H1 (cell line): ENCODE data around the gene KLHDC8A. TPM values are rescaled to one million over a fixed set of nuclear protein-coding genes. Genes with fewer than 3 reads are reported as not detected.

Source experiments
- CTCF ChIA-PET: fragments of 300-600 bp; sonication (Branson Sonifier 250); formaldehyde crosslinking; loops from one replicate; lab custom pipeline; 2021; ENCODE audit not compliant: partially characterized antibody; lab: Charles Lee
- POLR2A ChIA-PET: fragments of 300-600 bp; sonication (Branson Sonifier 250); formaldehyde crosslinking; loops from one replicate; lab custom pipeline; 2021; ENCODE audit warnings: inconsistent platforms; ENCODE audit not compliant: partially characterized antibody; lab: Charles Lee
- DNase-seq, 2 experiments: peaks; one replicate each; pipeline versions ENCODE4 v3.0.0 to v3.0.0-alpha.2; 2010 to 2022; ENCODE audit warnings: low spot score in 2 of 2, low read depth in 1 of 2, mixed read lengths in 1 of 2
- FAIRE-seq: peaks from 2 replicates; lab custom pipeline; 2011; peaks lifted over from hg19 to GRCh38; lab: Jason Lieb, UNC
- H2AFZ ChIP-seq: 2 replicates; pipeline ENCODE4 v1.8.1; 2012; ENCODE audit warnings: low read length, inconsistent platforms
- H2AK5ac ChIP-seq: 2 replicates; pipeline ENCODE4 v1.6.1; 2013; ENCODE audit warnings: low read depth, low read length
- H2BK120ac ChIP-seq: replicated peaks from 2 replicates; pipeline ENCODE3; 2013; ENCODE audit warnings: low read depth, low read length, inconsistent platforms
- H2BK12ac ChIP-seq: 2 replicates; pipeline ENCODE4 v1.6.1; 2013; ENCODE audit warnings: low read depth, low read length
- H2BK15ac ChIP-seq: 2 replicates; pipeline ENCODE4 v1.6.1; 2013; ENCODE audit warnings: low read length
- H2BK20ac ChIP-seq: 2 replicates; pipeline ENCODE4 v1.6.1; 2013; ENCODE audit warnings: low read length
- H2BK5ac ChIP-seq: 2 replicates; pipeline ENCODE4 v1.6.1; 2013; ENCODE audit warnings: low read depth, low read length
- H3K14ac ChIP-seq: 2 replicates; pipeline ENCODE4 v1.6.1; 2013; ENCODE audit warnings: inconsistent platforms; ENCODE audit not compliant: insufficient read length
- H3K18ac ChIP-seq: 2 replicates; pipeline ENCODE4 v1.6.1; 2013; ENCODE audit warnings: low read length; ENCODE audit errors: extremely low read depth
- H3K23ac ChIP-seq: 2 replicates; pipeline ENCODE4 v1.6.1; 2013; ENCODE audit warnings: inconsistent platforms; ENCODE audit not compliant: insufficient read length
- H3K23me2 ChIP-seq: 2 replicates; pipeline ENCODE4 v1.6.1; 2013; ENCODE audit warnings: low read depth, low read length
- H3K27ac ChIP-seq: 2 replicates; pipeline ENCODE4 v1.6.1; 2011; ENCODE audit warnings: low read depth, low read length, inconsistent platforms
- H3K27me3 ChIP-seq, 4 experiments: replicated peaks in 1 of 4; 1 replicate in 1 of 4; 2 replicates in 3 of 4; pipeline versions ENCODE4 v1.6.1 to v1.8.1; 2011 to 2013; ENCODE audit warnings: low read length in 3 of 4, mild to moderate bottlenecking in 3 of 4, inconsistent platforms in 2 of 4, mixed read lengths in 2 of 4, moderate library complexity in 1 of 4; ENCODE audit not compliant: control insufficient read depth in 3 of 4, insufficient read depth in 3 of 4; ENCODE audit errors: extremely low read depth in 1 of 4
- H3K36me3 ChIP-seq, 4 experiments: 2 replicates each; pipeline versions ENCODE4 v1.6.1 to v1.8.1; 2011 to 2013; ENCODE audit warnings: mild to moderate bottlenecking in 4 of 4, low read length in 3 of 4, moderate library complexity in 2 of 4, control low read depth in 1 of 4, inconsistent platforms in 1 of 4; ENCODE audit not compliant: insufficient read depth in 4 of 4, control insufficient read depth in 2 of 4
- H3K4ac ChIP-seq: replicated peaks from 2 replicates; pipeline ENCODE3; 2013; ENCODE audit warnings: low read length, low read depth, mixed read lengths, inconsistent platforms; ENCODE audit not compliant: insufficient read length
- H3K4me1 ChIP-seq, 4 experiments: replicated peaks in 1 of 4; 1 replicate in 1 of 4; 2 replicates in 3 of 4; pipeline versions ENCODE4 v1.6.1 to v1.8.1; 2011 to 2013; ENCODE audit warnings: low read length in 3 of 4, inconsistent platforms in 2 of 4, mixed read lengths in 1 of 4; ENCODE audit not compliant: insufficient read depth in 4 of 4, control insufficient read depth in 3 of 4
- H3K4me2 ChIP-seq, 2 experiments: 2 replicates each; pipeline versions ENCODE4 v1.6.1 to v1.8.1; 2011 to 2013; ENCODE audit warnings: low read depth in 2 of 2, low read length in 2 of 2, control low read depth in 1 of 2, inconsistent platforms in 1 of 2, mild to moderate bottlenecking in 1 of 2; ENCODE audit not compliant: insufficient read depth in 1 of 2
- H3K4me3 ChIP-seq, 4 experiments: fragments of 200-600, 300-600 bp in 1 of 4; sonication (generic), shearing (Covaris generic), sonication (Bioruptor Twin) in 1 of 4; 2 replicates each; pipeline versions ENCODE4 v1.5.1 to v1.8.1; 2011 to 2016; ENCODE audit warnings: low read length in 4 of 4, low read depth in 3 of 4, control low read depth in 2 of 4, inconsistent platforms in 2 of 4, mild to moderate bottlenecking in 2 of 4, mixed read lengths in 1 of 4, moderate library complexity in 1 of 4; ENCODE audit not compliant: insufficient read depth in 2 of 4; ENCODE audit errors: extremely low read depth in 1 of 4
- H3K56ac ChIP-seq: replicated peaks from 2 replicates; pipeline ENCODE3; 2013; ENCODE audit warnings: low read depth, mild to moderate bottlenecking, mixed read lengths, low read length, inconsistent platforms; ENCODE audit not compliant: insufficient read length
- H3K79me1 ChIP-seq: 2 replicates; pipeline ENCODE4 v1.6.1; 2013; ENCODE audit warnings: low read depth, low read length, control low read depth
- H3K79me2 ChIP-seq, 2 experiments: 2 replicates each; pipeline versions ENCODE4 v1.6.1 to v1.8.1; 2012 to 2013; ENCODE audit warnings: low read length in 2 of 2, mild to moderate bottlenecking in 2 of 2, inconsistent platforms in 1 of 2; ENCODE audit not compliant: insufficient read depth in 2 of 2, control insufficient read depth in 1 of 2
- H3K9ac ChIP-seq, 4 experiments: replicated peaks in 1 of 4; 1 replicate in 1 of 4; 2 replicates in 3 of 4; pipeline versions ENCODE4 v1.6.1 to v1.8.1; 2011 to 2013; ENCODE audit warnings: low read depth in 3 of 4, low read length in 3 of 4, control low read depth in 2 of 4, mild to moderate bottlenecking in 2 of 4, moderate library complexity in 2 of 4, inconsistent platforms in 1 of 4; ENCODE audit errors: extremely low read depth in 1 of 4
- H3K9me3 ChIP-seq, 2 experiments: 2 replicates each; pipeline versions ENCODE4 v1.6.1 to v1.8.1; 2012 to 2013; ENCODE audit warnings: mild to moderate bottlenecking in 2 of 2, moderate library complexity in 2 of 2, control low read depth in 1 of 2, inconsistent platforms in 1 of 2, low read depth in 1 of 2, low read length in 1 of 2, mixed read lengths in 1 of 2; ENCODE audit not compliant: insufficient read depth in 2 of 2
- H4K20me1 ChIP-seq, 2 experiments: replicated peaks in 1 of 2; 2 replicates each; pipeline versions ENCODE3 to v1.8.1; 2011 to 2013; ENCODE audit warnings: inconsistent platforms in 2 of 2, low read length in 2 of 2, mild to moderate bottlenecking in 1 of 2; ENCODE audit not compliant: insufficient read depth in 2 of 2, control insufficient read depth in 1 of 2
- H4K5ac ChIP-seq: 2 replicates; pipeline ENCODE4 v1.6.1; 2013; ENCODE audit warnings: low read length, low read depth, mixed read lengths, inconsistent platforms; ENCODE audit not compliant: insufficient read length
- H4K8ac ChIP-seq: 2 replicates; pipeline ENCODE4 v1.8.0; 2013; ENCODE audit warnings: mild to moderate bottlenecking, moderate library complexity, low read length, inconsistent platforms; ENCODE audit not compliant: insufficient read depth; ENCODE audit errors: extremely low read depth
- H4K91ac ChIP-seq: replicated peaks from 2 replicates; pipeline ENCODE3; 2013; ENCODE audit warnings: low read length, mixed read lengths, inconsistent platforms; ENCODE audit not compliant: insufficient read length
- FOSL1 ChIP-seq: IDR thresholded peaks from 2 replicates; pipeline ENCODE4 v1.6.1; 2011; ENCODE audit warnings: mild to moderate bottlenecking, low read depth, low read length, moderate library complexity; ENCODE audit not compliant: insufficient read depth
- WGBS, 2 experiments: shearing (Covaris generic) in 1 of 2; methylation state at CpG; one replicate each; pipeline versions ENCODE4 v1.1.6 to v1.1.7; 2013 to 2015; ENCODE audit warnings: low lambda C conversion rate in 2 of 2, mixed read lengths in 2 of 2, inconsistent platforms in 1 of 2, low coverage in 1 of 2, missing lambda C conversion rate in 1 of 2; ENCODE audit not compliant: insufficient replicate concordance in 2 of 2, insufficient coverage in 1 of 2, insufficient read length in 1 of 2; ENCODE audit errors: extremely low coverage in 1 of 2, missing lambda C conversion rate in 1 of 2; 5-methylcytosine and 5-hydroxymethylcytosine counted together
- polyA plus RNA-seq, 7 experiments: library from polyadenylated mRNA; depleted of rRNA in 3 of 7; stranded (reverse) in 5 of 7; unstranded in 2 of 7; fragments of >200 nt in 5 of 7; fragments of 200-250 nt in 2 of 7; gene quantifications; 1 replicate in 5 of 7; 2 replicates in 1 of 7; 4 replicates in 1 of 7; pipeline versions ENCODE4 v1.2.1 to v1.2.3, GENCODE V29; 2011 to 2013; ENCODE audit warnings: missing spikeins in 2 of 7, mixed read lengths in 2 of 7
- total RNA-seq: library from RNA; stranded (reverse); fragmentation: NEBNext Ultra II Directional; extraction: Animal tissue kit (Norgen Biotek cat#: 25700); gene quantifications from 2 replicates; pipeline ENCODE4 v1.2.1, GENCODE V29; 2021

The KLHDC8A gene
- total and polyA plus RNA-seq, 2 of the 8 experiments (the other 6 are each of a cell fraction or from before 2014, with no cell fraction given) = 1.9 to 3.4 TPM

DNA sequence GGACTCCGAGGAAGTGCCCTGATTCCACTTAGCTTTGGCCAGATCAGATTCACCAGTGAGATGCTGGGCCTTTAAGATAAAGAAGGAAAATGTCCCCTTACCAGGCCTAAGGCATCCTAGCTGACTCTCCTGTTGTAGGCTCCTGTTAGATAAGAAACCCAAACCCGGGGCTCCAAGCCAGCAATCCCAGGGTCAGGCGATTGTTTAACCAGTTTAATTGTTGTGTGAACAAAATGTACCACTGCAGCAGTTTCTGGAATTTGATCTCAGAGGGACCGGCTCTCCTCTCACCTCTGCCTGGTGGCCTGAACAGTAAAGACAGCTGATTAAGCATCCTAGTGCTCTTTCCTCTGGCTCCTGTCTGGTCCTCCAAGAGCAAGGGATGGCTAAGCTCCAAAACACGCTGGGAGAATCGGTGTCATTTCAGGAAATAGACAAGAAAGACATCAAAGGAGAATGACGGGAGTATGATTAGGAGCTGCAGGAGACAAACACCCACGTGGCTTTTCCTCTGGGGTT, 9.3 kb upstream of the KLHDC8A start:
- ChIA-PET POLR2A (interaction anchor here (0.7 to 1.0 kb wide), 2 partner anchors 10 to 26 kb away, joined by 3 to 4 read pairs; no protein-coding TSS in a partner anchor), CTCF (interaction anchor here (0.8 to 14.6 kb wide), 9 partner anchors 10 to 120 kb away, joined by 3 to 207 read pairs (median 5); partner anchors contain the start of gene KLHDC8A)
- Histone ChIP-seq H3K4me3 (no peak overlapping the region), H3K36me3 (no peaks in the 10 kb centered on the region), H3K4ac (no peak overlapping the region), H3K18ac (no peak overlapping the region), H4K20me1 (no peaks in the 10 kb centered on the region), H4K5ac (no peak overlapping the region), H3K9me3 (no peaks in the 10 kb centered on the region), H4K8ac (peak overlapping the region; percentile 51; the same call in 1 of the 2 replicates), H3K27ac (no peak overlapping the region), H2BK120ac (no peak overlapping the region), H3K9ac (no peak overlapping the region), H3K23ac (no peak overlapping the region), H3K4me2 (no peak overlapping the region), H2BK15ac (no peak overlapping the region), H3K27me3 (0 out of 7 replicates have a peak, but pooled peaks cover 0 to 2% (median 0%) of the 10 kb centered on the region in 4 experiments), H2BK20ac (no peak overlapping the region), H4K91ac (no peak overlapping the region), H2AFZ (peak overlapping the region; percentile 12; the same call in 1 of the 2 replicates), H3K4me1 (no peaks in the 10 kb centered on the region), H2BK12ac (no peak overlapping the region), H3K56ac (no peak overlapping the region), H2BK5ac (no peak overlapping the region), H2AK5ac (no peak overlapping the region), H3K79me2 (no peaks in the 10 kb centered on the region), H3K79me1 (no peaks in the 10 kb centered on the region), H3K14ac (no peak overlapping the region), H3K23me2 (no peaks in the 10 kb centered on the region)
- no peak for TF ChIP-seq FOSL1
- no peak for DNase-seq
- WGBS, 2 experiments = 74% methylated on average over 8 of the region's 8 CpGs; no CpG with 5 or more reads in 1 of the 2 experiments
- FAIRE-seq = no peak
